ENCODE measurements around the gene CARS1.

CARS1 gene

DNA sequence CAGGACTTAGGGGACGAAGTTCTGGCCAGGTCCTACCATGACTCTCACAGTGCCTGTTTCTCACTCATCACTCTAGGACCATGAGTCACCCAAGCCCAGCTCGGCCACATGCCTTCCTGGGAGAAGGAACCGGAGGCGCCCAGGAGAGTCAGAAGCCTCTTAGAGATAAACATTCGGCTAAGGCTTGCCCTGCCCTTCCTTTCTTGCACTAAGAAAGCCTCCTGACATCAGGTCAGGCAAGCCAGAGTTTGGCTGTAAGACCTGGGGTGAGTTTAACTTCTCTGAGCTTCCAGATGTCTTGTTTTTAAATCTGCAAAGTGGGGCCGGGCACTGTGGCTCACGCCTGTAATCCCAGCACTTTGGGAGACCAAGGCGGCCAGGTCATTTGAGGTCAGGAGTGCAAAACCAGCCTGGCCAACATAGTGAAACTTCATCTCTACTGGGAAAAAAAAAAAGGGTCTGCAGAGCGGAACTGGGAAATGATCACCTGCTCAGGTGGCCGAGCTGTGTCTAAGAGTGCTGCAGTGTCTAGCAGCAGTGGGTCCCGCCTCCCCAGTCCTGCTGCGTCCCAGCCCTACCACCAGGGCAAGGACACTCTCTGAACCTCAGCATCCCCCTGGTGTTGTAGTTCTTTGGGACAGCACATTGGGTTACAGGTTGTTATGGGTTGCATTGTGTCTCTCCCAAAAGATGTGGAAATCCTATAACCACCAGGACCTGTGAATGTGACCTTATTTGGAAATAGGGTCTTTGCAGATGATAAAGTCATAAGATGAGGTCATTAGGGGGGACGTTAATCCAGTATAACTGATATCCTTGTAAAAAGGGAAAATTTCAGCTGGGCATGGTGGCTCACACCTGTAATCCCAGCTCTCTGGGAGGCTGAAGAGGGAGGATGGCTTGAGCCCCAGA is 1.8 kb upstream of the CARS1 start:
- DNase-seq = no peak

GRCh38 chr11:3056296-3057068 is 741 bp downstream of the CARS1 start:
- DNase-seq = no peak

- DNase-seq = no peak
Observed at GRCh38 chr11:3055891-3056290, 1.3 kb downstream of the CARS1 start.

- no peak for DNase-seq
Observed at GRCh38 chr11:3052567-3052966, 4.7 kb downstream of the CARS1 start.

DNA sequence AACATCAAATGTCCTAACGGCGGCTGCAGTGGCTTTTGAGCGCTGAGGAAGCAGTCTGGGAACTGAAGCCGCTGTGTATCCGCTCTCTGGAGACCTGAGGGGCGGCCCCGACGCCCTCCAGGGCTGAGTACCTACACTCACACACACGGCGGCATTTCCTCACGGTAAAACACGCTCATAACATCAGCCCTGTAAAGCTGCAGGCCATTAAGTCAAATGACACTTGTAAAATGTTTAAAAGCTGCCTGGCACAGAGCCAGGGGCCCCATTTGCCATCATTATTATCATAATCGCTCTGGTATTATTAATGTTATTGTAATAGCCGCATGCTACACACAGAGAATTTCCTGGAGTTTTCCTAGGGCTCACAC is 5.1 kb downstream of the CARS1 start:
- peak; percentile 71 to 90 for DNase-seq

GRCh38 chr11:3051196-3052108 is 5.8 kb downstream of the CARS1 start:
- peak in 1 of 2 experiments; percentile 40 for DNase-seq

DNA sequence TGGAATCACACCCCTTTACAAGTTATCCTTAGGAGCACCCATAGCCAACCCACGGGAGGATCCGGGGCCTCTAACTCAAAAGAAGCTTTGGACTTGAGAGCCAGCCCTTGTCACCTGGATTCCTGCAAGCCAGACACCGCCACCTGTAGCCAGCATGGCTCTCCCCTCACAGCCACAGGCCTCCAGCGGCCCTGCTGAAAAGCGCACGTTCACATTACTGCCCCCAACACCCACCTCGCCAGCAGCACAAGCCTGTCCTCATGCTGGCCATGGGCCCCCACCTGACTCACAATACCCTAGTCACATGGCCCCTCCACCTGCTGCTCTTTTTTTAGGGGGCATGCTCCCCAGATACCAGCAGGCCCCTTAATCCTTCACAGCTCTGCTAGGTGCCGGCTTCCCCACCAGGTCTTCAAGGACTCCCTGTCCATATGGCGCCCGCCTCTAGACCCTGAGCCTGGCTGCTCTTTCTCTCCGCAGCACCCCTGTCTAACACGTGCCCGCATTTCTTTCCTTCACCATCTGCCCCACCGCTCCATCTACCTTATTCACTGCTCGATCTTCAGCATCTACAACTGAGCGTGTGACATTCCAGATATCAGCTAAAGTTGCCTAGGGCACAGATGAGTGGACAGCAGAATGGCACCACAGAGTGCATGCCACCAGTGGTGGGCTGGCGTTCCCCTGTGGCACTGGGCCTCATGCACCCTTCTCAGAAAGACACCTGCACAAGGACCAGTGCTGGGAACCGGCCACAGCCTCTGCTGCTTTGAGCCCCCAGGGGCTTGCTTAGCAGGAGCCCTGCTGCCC is 6.6 kb downstream of the CARS1 start:
- DNase-seq = peak; percentile 92 to 97

- peak; percentile 30 to 74 for DNase-seq
Observed at GRCh38 chr11:3049430-3050243, 7.6 kb downstream of the CARS1 start.

DNA sequence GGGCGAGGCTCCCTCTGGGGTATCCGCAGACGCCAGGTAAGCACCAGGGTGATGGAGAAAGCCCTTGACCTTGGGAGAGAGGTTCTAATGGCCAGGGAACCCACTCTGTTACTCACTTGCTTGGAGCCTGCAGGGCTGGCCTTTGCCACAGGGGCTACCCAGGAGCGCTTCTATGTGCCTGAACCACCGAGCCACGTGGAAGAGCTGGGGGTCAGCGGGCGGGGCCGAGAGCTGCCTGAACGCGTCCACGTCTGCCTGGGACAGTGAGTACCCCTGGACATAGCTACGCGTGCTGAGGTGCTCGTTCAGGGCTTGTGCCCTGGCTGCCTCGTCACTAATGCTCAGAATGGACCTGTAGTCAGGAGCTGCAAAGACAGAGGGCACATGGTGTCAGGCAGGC is 9.6 kb downstream of the CARS1 start:
- DNase-seq = no peak

DNA sequence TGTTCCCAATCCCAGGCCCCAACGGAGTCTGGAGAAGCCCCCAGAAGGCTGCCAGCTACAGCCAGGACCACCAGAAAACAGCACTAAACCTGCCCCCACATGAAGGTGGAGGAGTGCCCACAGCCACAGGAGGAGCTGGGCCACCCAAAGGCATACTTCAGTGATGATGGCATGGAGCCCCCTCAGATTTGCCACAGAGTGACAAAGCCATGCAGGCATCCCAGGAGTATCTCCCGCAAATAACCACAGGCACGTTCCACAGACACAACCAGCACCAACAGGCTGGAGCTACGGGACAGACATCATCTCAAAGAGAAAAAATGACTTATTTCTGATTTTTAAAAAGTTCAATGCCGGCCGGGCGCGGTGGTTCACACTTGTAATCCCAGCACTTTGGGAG is 10.6 kb downstream of the CARS1 start:
- DNase-seq = no peak

GRCh38 chr11:3046190-3046589 is 11.0 kb downstream of the CARS1 start:
- DNase-seq = no peak

- no peak for DNase-seq
Observed at GRCh38 chr11:3044915-3045314, 12.3 kb downstream of the CARS1 start.

GRCh38 chr11:3044004-3044403 is 13.2 kb downstream of the CARS1 start:
- no peak for DNase-seq

DNA sequence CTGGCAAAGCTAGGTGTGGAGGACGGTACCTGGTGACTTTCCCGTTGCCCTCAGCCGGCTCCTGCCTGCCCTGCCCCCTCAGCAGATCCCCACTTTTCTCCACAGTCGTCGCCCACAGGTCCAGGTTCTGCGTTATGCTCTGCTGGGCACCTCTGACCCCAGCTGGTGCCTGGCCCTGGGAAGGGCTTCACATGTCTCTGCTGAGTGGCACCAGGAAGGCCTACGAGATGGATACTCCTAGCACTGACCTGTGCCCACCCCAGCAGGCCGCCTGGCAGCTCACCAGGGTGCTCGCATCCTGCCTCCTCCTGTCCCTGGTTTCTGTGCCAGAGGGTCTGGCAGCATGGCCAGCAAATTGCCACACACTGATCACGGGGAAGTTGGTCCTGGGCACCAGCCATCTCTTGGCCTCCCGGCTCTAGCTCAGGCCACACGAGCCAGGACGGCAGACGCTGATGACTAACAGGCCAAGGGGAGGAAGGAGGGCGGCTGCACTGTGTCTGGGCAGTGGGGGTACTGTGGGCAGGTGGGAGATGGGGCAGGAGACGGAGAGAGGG is 13.8 kb downstream of the CARS1 start:
- DNase-seq = no peak

GRCh38 chr11:3042496-3043314 is 14.5 kb downstream of the CARS1 start:
- DNase-seq = no peak

GRCh38 chr11:3041699-3042441 is 15.4 kb downstream of the CARS1 start:
- no peak for DNase-seq

DNA sequence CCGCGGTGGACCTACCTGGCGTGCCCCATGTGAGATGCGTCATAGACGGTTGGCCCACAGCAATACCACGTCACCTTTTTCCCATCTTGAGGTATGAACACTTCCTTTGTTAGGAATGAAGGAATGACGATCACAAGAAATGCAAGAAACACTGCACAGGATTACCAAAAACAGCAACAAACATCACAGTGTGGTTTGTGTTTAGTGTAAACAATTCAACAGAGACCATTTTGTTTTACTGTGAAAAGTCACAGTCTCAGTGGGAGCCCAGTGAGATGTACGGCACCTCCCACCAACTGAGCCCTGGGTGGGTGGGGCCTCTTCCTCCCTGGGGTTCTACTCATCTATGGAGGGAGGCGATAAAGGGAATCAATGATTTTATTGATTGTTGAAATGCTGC is 16.3 kb downstream of the CARS1 start:
- DNase-seq = no peak

DNA sequence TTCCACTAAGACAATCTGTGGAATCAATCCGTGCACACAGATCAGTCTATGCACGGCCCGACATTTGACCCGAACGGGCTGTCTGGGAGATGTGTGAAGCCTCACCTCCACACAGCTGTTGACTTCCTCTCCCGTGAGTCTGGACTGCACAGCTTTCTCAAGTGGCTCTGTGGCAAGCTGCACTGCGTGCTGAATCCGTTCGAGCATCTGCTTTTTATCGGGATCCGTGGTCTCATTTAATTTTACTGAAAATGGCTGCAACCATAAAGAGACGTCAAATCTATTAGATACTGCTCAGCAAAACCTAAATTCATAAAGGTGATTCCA is 19.3 kb downstream of the CARS1 start:
- peak; percentile 30 to 86 for DNase-seq
